ENCODE data around the gene MST1R. TPM values are rescaled to one million over a fixed set of nuclear protein-coding genes. Genes with fewer than 3 reads are reported as not detected.
"Not testable (repeated sequence)": the region's sequence is repeated elsewhere in the genome, so short reads cannot be mapped to it uniquely, and the experiment has no call there.

The MST1R gene
- total and polyA plus RNA-seq, 2 experiments from 2014 or later = 3.7 to 3.9 TPM

DNA sequence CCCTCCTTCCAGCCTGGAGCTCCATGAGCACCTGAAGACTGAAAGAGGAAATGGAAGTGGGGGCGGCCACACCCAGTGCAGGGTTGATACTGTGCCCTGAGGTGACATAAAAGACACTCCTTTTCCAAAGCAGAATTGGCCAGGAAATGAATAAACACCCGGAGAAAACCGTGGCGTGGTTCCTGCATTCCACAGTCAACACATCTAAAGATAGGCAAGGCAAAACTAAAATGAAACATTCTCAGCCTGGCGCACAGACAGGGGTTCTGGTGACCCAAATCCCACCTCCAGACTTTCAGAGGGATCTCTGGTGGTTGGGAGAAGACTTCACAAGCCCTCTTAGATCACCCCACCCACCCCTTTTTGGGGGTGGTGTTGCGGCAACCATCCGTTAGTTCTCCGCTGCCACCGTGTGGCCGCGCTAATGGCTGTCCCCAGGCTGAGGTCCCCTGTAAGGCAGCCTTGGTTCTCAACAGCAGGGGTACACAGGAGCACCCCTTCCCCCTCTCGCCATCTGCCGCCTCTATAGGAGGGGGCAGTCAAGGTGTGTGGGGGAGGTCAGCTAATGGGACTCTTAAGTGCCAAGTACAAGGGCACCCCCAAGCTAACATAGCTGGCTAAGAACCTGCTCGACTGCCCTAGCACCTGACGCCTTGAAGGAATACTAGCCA, 2.5 kb upstream of the MST1R start (continued):
- TF ChIP-seq, protein P1, sequence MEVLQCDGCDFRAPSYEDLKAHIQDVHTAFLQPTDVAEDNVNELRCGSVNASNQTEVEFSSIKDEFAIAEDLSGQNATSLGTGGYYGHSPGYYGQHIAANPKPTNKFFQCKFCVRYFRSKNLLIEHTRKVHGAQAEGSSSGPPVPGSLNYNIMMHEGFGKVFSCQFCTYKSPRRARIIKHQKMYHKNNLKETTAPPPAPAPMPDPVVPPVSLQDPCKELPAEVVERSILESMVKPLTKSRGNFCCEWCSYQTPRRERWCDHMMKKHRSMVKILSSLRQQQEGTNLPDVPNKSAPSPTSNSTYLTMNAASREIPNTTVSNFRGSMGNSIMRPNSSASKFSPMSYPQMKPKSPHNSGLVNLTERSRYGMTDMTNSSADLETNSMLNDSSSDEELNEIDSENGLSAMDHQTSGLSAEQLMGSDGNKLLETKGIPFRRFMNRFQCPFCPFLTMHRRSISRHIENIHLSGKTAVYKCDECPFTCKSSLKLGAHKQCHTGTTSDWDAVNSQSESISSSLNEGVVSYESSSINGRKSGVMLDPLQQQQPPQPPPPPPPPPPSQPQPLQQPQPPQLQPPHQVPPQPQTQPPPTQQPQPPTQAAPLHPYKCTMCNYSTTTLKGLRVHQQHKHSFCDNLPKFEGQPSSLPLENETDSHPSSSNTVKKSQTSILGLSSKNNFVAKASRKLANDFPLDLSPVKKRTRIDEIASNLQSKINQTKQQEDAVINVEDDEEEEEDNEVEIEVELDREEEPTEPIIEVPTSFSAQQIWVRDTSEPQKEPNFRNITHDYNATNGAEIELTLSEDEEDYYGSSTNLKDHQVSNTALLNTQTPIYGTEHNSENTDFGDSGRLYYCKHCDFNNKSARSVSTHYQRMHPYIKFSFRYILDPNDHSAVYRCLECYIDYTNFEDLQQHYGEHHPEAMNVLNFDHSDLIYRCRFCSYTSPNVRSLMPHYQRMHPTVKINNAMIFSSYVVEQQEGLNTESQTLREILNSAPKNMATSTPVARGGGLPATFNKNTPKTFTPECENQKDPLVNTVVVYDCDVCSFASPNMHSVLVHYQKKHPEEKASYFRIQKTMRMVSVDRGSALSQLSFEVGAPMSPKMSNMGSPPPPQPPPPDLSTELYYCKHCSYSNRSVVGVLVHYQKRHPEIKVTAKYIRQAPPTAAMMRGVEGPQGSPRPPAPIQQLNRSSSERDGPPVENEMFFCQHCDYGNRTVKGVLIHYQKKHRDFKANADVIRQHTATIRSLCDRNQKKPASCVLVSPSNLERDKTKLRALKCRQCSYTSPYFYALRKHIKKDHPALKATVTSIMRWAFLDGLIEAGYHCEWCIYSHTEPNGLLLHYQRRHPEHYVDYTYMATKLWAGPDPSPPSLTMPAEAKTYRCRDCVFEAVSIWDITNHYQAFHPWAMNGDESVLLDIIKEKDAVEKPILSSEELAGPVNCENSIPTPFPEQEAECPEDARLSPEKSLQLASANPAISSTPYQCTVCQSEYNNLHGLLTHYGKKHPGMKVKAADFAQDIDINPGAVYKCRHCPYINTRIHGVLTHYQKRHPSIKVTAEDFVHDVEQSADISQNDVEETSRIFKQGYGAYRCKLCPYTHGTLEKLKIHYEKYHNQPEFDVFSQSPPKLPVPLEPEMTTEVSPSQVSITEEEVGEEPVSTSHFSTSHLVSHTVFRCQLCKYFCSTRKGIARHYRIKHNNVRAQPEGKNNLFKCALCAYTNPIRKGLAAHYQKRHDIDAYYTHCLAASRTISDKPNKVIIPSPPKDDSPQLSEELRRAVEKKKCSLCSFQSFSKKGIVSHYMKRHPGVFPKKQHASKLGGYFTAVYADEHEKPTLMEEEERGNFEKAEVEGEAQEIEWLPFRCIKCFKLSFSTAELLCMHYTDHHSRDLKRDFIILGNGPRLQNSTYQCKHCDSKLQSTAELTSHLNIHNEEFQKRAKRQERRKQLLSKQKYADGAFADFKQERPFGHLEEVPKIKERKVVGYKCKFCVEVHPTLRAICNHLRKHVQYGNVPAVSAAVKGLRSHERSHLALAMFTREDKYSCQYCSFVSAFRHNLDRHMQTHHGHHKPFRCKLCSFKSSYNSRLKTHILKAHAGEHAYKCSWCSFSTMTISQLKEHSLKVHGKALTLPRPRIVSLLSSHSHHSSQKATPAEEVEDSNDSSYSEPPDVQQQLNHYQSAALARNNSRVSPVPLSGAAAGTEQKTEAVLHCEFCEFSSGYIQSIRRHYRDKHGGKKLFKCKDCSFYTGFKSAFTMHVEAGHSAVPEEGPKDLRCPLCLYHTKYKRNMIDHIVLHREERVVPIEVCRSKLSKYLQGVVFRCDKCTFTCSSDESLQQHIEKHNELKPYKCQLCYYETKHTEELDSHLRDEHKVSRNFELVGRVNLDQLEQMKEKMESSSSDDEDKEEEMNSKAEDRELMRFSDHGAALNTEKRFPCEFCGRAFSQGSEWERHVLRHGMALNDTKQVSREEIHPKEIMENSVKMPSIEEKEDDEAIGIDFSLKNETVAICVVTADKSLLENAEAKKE (CRISPR knock-in tag; IDR thresholded peaks at IDR 0.05) = peak; percentile 65; the same call in 1 of the 2 replicates

DNA sequence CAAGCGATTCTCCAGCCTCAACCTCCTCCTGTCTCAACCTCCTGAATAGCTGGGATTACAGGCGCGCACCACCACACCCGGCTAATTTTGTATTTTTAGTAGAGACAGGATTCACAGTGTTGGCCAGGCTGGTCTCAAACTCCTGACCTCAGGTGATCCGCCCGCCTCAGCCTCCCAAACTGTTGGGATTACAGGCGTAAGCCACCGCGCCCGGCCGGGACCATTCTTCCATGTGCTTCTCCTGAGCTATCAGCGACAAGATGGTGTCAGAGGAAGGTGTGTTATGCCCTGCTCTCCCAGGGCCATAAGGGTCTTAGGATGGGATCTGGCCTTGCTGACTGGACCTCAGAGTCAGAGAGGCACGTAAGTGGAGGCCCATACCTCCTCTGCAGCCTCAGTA, 775 bp upstream of the MST1R start:
- H3K9me2 ChIP-seq (ENCODE audit: insufficient read depth); H3K9me3 Mint-ChIP-seq; H3K36me3 Mint-ChIP-seq (ENCODE audit: low read depth); DNase-seq (ENCODE audit: low spot score); H2AFZ ChIP-seq; H3K27me3 ChIP-seq (ENCODE audit: insufficient read depth); H3K27ac Mint-ChIP-seq; H4K20me1 ChIP-seq (replicated peaks; ENCODE audit: insufficient read depth); H3K79me2 ChIP-seq (replicated peaks; ENCODE audit: insufficient read depth); ATAC-seq; H3F3A ChIP-seq (replicated peaks; ENCODE audit: low read depth); H3K36me3 ChIP-seq (ENCODE audit: insufficient read depth): not testable (repeated sequence)
- Mint-ChIP-seq H3K4me3 (peak overlapping the region; percentile 69), H3K27me3 (ENCODE audit: insufficient read depth, low read depth, poor library complexity) (peaks cover 21% of the 10 kb centered on the region), H3K4me1 (peaks cover 34% of the 10 kb centered on the region)
- peak overlapping the region; percentile 70 for H3K4me2 ChIP-seq
- H3K4me1 ChIP-seq (ENCODE audit: insufficient read depth) = peaks cover 27% of the 10 kb centered on the region
- peak overlapping the region; percentile 91 for H3K27ac ChIP-seq (ENCODE audit: low read depth)
- peak overlapping the region; percentile 49 for H3K4me3 ChIP-seq
